NT2/D1 (cell line): ENCODE data around the gene PEDS1.

Experiments used
- DNase-seq: peaks from one replicate; pipeline ENCODE4 v3.0.0-alpha.2; 2011; ENCODE audit warnings: low read depth, low spot score
- H3K27me3 ChIP-seq: 2 replicates; pipeline ENCODE4 v1.6.0; 2011; ENCODE audit warnings: mild to moderate bottlenecking; ENCODE audit not compliant: insufficient read length, insufficient read depth
- H3K36me3 ChIP-seq: 2 replicates; pipeline ENCODE4 v1.6.1; 2011; ENCODE audit warnings: mild to moderate bottlenecking, low read length, mixed read lengths; ENCODE audit not compliant: insufficient read depth, insufficient read length
- H3K4me1 ChIP-seq: 2 replicates; pipeline ENCODE4 v1.5.1; 2011; ENCODE audit not compliant: insufficient read depth, insufficient read length
- H3K4me3 ChIP-seq: 2 replicates; pipeline ENCODE4 v1.5.1; 2011; ENCODE audit warnings: low read depth; ENCODE audit not compliant: insufficient read length
- H3K9ac ChIP-seq: 2 replicates; pipeline ENCODE4 v1.6.0; 2011; ENCODE audit warnings: low read depth; ENCODE audit not compliant: insufficient read length
- H3K9me3 ChIP-seq: 2 replicates; pipeline ENCODE4 v1.5.1; 2011; ENCODE audit warnings: mild to moderate bottlenecking, low read length; ENCODE audit not compliant: insufficient read depth
- SUZ12 ChIP-seq: IDR thresholded peaks from 2 replicates; pipeline ENCODE4 v1.6.1; 2011; ENCODE audit not compliant: insufficient read length, insufficient read depth; ENCODE audit errors: extremely low read depth
- YY1 ChIP-seq: IDR thresholded peaks from 2 replicates; pipeline ENCODE4 v1.6.1; 2011; ENCODE audit not compliant: insufficient read length, insufficient read depth
- ZNF274 ChIP-seq: IDR thresholded peaks from 2 replicates; pipeline ENCODE4 v1.6.1; 2011; ENCODE audit warnings: mild to moderate bottlenecking, low read depth, low read length

Gene PEDS1

GRCh38 chr20:50193199-50193835, 39.8 kb upstream of the PEDS1 start:
- Histone ChIP-seq H3K27me3 (no peaks in the 10 kb centered on the region), H3K4me1 (peaks cover 27% of the 10 kb centered on the region), H3K9ac (peak overlapping the region; percentile 82), H3K36me3 (peaks cover 20% of the 10 kb centered on the region), H3K9me3 (no peaks in the 10 kb centered on the region), H3K4me3 (peak overlapping the region; percentile 95)
- DNase-seq = no peak
- no peak for TF ChIP-seq YY1
- no peak for TF ChIP-seq SUZ12
- no peak for TF ChIP-seq ZNF274

- Histone ChIP-seq H3K4me1 (peaks cover 30% of the 10 kb centered on the region), H3K9ac (peak overlapping the region; percentile 98), H3K9me3 (no peaks in the 10 kb centered on the region), H3K36me3 (peaks cover 20% of the 10 kb centered on the region), H3K27me3 (no peaks in the 10 kb centered on the region), H3K4me3 (peak overlapping the region; percentile 95)
- TF ChIP-seq ZNF274 (no peak), YY1 (peak; percentile 49)
- DNase-seq = no peak
These were observed 39.1 kb upstream of the PEDS1 start for GRCh38 chr20:50192364-50193198.

DNA sequence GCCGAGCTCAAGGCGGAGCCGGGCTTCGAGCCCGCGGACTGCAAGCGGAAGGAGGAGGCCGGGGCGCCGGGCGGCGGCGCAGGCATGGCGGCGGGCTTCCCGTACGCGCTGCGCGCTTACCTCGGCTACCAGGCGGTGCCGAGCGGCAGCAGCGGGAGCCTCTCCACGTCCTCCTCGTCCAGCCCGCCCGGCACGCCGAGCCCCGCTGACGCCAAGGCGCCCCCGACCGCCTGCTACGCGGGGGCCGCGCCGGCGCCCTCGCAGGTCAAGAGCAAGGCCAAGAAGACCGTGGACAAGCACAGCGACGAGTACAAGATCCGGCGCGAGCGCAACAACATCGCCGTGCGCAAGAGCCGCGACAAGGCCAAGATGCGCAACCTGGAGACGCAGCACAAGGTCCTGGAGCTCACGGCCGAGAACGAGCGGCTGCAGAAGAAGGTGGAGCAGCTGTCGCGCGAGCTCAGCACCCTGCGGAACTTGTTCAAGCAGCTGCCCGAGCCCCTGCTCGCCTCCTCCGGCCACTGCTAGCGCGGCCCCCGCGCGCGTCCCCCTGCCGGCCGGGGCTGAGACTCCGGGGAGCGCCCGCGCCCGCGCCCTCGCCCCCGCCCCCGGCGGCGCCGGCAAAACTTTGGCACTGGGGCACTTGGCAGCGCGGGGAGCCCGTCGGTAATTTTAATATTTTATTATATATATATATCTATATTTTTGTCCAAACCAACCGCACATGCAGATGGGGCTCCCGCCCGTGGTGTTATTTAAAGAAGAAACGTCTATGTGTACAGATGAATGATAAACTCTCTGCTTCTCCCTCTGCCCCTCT, 38.2 kb upstream of the PEDS1 start:
- DNase-seq = no peak
- TF ChIP-seq ZNF274 (no peak), YY1 (no peak), SUZ12 (no peak)
- Histone ChIP-seq H3K4me1 (peaks cover 28% of the 10 kb centered on the region), H3K9ac (peak overlapping the region; percentile 98), H3K4me3 (peak overlapping the region; percentile 95), H3K27me3 (no peaks in the 10 kb centered on the region), H3K9me3 (no peaks in the 10 kb centered on the region), H3K36me3 (peaks cover 20% of the 10 kb centered on the region)

- H3K27me3 ChIP-seq = no peaks in the 10 kb centered on the region
- no peaks in the 10 kb centered on the region for H3K9me3 ChIP-seq
- no peak for TF ChIP-seq YY1
- no peak for TF ChIP-seq SUZ12
- TF ChIP-seq ZNF274 = no peak
- H3K9ac ChIP-seq = peak overlapping the region; percentile 98
- H3K36me3 ChIP-seq = peaks cover 20% of the 10 kb centered on the region
- no peak for DNase-seq
- peak overlapping the region; percentile 95 for H3K4me3 ChIP-seq
- H3K4me1 ChIP-seq = peaks cover 28% of the 10 kb centered on the region
These were observed 37.6 kb upstream of the PEDS1 start for GRCh38 chr20:50191065-50191543.

GRCh38 chr20:50190251-50191064, 36.9 kb upstream of the PEDS1 start, which contains the start of gene CEBPB:
TSS of gene CEBPB (plus strand) at chr20:50190830. CDS start at chr20:50191034, 204 bp downstream.
- peak; percentile 84 for DNase-seq
- H3K36me3 ChIP-seq = peaks cover 20% of the 10 kb centered on the region
- H3K9ac ChIP-seq = peak within 1 kb of the TSS; percentile 98
- peaks cover 2% of the 10 kb centered on the region for H3K27me3 ChIP-seq
- peak within 1 kb of the TSS; percentile 95 for H3K4me3 ChIP-seq
- peaks cover 28% of the 10 kb centered on the region for H3K4me1 ChIP-seq
- no peaks in the 10 kb centered on the region for H3K9me3 ChIP-seq
- no peak for TF ChIP-seq SUZ12
- no peak for TF ChIP-seq ZNF274
- no peak for TF ChIP-seq YY1

DNA sequence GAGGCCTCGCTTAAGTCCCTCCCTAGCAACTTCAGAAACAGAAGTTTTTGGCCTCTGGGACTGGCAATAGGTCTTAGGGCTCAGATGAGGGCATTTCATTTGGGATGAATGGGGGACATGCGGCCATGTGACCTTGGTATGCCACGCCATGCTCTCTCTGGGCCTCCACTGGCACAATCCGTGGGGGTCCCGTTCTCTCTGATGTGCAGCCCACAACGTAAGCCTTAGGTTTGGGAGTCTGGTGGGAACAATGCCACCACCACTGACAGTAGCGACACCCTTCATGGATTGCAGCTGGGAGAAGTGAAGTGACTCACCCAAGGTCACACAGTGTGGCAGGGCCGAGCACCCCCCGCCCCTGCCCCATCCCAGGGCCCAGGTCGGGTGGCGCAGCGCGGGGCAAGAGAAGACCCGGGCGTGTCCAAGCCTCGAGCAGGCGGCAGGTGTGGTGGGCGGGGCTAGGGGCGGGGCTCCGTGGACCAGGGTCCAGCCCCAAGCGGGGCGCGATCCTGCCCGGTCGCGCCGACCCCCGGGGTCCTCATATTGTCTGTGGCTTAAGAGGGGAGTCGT, 36.2 kb upstream of the PEDS1 start:
- no peak for DNase-seq
- Histone ChIP-seq H3K4me3 (peak overlapping the region; percentile 12), H3K9me3 (no peaks in the 10 kb centered on the region), H3K27me3 (peaks cover 3% of the 10 kb centered on the region), H3K4me1 (peaks cover 24% of the 10 kb centered on the region), H3K9ac (peak overlapping the region; percentile 52), H3K36me3 (peaks cover 19% of the 10 kb centered on the region)
- TF ChIP-seq ZNF274 (no peak), SUZ12 (no peak), YY1 (no peak)
